GM21528 (cell line): ENCODE measurements around the gene SUPT16H.
A peak's percentile ranks its signal among the peaks of the same experiment; 100 is the strongest.

Source experiments
- ATAC-seq: cut with Tn5 transposase; IDR thresholded peaks from one replicate; pipeline ENCODE4 v1.9.1; 2021; ENCODE audit warnings: mild to moderate bottlenecking, moderate library complexity; ENCODE audit not compliant: unreplicated experiment, low FRiP score

The SUPT16H gene

DNA sequence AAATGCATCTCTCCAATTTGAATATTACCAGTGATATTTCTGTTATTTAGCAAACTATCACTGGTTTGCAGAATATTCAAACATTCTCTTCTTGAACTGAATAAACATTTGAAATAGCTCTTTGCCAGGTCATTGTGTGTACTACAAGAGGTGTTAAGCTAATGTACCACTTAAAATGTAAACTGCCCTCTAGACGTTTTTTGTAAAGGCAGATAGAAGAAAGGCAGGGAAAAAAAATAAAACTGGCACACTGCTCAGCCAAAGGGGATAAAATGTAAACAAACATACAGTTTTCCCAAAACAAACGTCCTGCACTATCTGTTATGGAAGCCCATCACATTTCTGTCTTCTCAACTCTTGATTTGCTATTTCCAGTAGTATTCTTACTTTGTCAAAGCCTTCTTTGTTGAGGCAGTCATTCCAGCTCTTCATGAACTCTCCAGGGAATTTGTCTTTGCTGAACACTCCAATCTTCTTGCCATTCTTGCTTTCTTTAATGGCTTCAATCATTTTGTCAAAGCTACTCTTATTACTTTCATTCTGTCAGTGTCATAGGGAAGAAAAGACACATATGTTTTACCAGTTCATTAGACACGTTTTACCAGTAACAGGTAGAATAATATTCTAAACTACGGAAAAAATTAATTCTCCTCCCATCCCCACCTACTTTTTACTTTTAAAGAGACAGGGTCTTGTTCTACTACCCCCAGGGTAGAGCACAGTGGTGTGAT lies 13.7 kb downstream of the SUPT16H start:
- ATAC-seq = no peak

DNA sequence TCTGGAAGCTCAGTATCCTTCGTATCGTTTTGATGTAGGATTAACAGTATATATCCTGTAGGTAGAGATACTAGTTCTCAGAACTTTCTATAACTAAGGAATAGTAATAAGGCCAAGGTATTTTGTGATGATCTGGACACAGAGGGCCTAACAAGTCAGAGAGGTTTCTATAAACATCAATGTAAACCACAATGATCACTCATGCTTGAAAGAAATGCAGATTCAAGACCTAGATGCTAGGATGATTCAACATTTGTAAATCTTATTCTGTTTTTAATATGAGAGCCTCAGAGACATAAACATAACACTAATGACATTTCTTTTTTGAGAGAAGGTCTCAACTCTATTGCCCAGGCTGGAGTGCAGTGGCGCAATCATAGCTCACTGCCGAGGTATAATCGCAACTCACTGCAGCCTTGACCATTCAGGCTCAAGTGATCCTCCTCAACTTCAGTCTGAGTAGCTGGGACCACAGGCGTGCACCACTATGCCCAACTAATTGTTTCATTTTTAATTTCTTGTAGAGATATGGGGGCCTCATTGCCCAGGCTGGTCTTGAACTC lies 16.2 kb downstream of the SUPT16H start:
- no peak for ATAC-seq

DNA sequence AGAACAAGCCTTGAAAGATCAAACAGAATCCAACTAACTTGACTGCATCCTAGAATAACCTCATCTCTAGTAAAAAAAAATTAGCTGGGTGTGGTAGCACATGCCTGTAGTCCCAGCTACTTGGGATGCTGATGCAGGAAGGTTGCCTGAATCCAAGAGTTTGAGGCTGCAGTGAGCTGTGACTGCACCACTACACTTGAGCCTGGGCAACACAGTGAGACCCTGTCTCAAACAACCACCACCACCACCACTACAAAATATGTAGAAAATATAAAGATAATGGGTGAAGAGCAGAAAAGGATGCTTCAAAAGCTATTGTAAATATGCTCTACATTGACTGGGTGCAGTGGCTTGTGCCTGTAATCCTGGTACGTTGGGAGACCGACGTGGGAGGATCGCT lies 27.3 kb downstream of the SUPT16H start:
- no peak for ATAC-seq

DNA sequence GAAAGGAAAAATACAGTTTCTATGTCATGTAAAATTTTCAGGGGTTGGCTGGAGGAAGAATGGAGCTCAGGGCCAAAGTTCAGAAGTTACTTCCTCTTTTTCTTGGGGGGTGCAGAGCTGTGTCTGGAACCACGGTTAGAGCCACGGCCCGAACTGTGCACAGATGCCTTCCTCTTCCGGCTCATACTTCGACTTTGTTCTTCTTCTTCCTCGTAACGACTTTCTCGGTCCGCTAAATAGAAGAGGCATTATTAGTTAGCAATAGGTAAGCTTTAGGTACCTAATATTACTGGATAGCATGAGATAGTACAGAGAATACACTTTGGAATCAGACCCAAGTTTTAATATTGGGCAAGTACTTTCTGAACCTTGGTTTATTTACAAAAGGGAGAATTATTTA lies 31.2 kb downstream of the SUPT16H start:
- ATAC-seq = no peak

DNA sequence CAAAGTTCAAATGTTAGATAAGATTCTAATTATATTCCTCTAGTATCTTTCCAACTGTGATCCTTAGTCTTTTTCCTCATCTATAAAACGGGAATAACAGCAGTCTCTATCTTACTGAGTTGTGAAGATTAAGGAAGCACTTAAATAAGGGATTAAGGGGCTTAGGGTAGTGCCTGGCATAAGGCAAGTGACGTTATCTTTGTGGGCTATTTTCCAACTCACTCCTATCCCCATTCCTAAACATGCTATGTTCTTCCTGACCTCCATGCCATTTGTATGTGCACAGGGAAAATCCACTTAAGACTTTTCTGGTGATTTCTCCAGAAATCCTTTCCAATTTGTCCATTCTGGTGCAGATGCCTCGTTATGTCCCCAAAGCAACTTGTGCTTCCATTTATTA lies 33.3 kb downstream of the SUPT16H start:
- ATAC-seq = no peak

DNA sequence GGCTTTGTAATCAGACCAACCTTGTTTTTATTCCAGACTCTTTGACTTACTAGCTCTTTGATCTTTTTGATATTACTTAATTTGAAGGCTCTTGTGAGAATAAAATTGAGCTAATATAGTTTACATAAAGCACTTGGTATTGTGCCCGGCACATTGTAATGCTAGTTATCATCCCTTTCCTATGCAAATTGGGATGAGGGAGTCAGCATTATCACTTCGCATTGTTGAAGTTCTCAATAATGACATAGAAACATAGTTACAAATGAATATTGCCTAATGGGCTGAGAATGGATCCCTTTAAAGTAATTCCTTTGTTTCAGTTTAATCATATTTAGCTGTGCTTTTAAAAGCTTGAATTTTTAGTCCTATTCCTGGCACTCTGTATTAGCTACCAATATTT lies 36.6 kb downstream of the SUPT16H start:
- no peak for ATAC-seq

DNA sequence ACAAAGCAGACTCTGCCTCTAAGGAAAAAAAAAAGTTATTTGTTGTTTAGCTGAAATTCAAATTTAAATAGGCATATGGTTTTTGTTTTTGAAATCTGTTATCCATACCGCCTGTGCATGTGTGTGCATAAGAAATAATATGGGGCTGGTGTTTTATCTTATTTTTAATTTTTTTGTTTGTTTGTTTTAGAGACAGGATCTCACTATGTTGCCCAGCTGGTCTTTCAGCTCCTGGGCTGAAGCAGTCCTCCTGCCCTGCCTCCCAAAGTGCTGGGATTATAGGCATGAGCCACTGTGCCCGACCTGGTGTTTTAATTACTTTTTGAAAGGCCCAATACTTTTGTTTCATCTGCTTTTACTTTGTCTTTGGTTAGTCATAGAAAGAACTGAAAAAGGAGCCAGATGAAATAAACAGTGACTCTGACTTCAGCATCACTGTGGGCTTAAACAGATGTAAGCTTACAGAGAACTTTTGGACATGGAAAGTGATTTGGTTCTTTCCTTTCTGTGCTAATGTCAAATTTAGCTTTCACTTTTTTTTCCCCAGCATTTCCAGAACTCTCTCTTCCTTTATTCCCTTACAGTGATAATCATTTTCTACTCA lies 37.2 kb downstream of the SUPT16H start:
- no peak for ATAC-seq

DNA sequence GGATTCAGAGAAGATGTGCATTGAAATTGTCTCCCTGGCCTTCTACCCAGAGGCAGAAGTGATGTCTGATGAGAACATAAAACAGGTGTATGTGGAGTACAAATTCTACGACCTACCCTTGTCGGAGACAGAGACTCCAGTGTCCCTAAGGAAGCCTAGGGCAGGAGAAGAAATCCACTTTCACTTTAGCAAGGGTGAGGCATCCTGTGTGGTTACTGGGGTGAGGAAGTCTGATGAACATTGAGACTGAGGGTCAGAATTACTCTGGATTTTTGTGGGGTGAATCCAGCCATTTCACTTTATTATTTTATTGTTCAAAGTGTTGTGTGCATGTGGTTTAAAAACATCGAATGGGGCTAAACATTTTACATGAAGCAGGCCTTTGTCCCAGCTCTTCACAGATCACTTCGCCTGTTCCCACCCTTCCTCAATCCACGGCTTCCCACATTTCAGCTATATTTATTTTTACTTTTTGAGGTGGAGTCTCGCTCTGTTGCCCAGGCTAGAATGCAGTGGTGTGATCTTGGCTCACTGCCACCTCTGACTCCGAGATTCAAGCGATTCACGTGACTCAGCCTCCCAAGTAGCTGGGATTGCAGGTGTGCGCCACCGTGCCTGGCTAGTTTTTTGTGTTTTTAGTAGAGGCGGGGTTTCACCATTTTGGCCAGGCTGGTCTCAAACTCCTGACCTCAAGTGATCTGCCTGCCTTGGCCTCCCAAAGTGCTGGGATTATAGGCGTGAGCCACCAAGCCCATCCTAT lies 40.6 kb downstream of the SUPT16H start:
- ATAC-seq = no peak

DNA sequence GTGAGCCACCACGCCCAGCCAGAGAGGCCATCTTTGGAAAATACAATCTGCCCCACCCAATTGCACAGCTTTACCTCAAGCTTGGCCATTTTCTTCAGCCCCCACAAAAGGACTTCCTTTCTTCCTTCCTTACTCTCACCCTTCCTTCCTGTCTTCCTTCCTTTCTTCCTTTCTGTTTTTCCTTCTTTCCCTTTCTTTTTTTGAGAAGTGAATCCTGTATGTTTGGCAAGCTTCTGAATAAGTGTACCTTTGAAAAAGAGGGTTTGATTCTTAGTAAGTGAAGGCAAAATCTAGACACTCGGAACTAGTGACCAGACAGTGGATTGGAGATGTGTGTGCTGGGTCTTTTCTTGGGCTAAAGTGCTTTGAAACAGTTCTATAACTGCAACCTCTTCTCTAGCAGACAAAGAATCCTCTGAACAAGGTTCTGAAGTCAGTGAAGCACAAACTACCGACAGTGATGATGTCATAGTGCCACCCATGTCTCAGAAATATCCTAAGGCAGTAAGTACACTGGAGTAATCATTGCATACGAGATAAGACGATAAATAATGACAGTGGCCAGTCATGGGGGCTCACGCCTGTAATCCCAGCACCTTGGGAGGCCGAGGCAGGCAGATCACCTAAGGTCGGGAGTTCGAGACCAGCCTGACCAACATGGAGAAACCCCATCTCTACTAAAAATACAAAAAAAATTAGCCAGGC lies 49.5 kb downstream of the SUPT16H start:
- no peak for ATAC-seq

DNA sequence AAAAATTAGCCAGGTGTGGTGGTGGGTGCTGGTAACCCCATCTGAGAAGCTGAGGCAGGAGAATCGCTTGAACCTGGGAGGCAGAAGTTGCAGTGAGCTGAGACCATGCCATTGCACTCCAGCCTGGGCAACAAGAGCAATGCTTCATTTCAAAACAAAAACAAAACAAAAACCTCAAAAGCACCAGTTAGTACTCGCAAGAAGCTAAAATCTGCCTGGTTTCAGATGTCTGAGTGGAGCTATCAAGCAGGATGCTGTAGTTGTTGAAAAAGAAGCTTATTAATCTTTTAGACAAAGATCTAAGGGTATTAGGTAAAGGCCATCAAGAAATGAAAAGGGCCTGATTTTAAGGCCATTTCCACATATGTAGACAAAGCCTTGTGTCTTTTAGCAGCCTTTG lies 50.9 kb downstream of the SUPT16H start:
- no peak for ATAC-seq

DNA sequence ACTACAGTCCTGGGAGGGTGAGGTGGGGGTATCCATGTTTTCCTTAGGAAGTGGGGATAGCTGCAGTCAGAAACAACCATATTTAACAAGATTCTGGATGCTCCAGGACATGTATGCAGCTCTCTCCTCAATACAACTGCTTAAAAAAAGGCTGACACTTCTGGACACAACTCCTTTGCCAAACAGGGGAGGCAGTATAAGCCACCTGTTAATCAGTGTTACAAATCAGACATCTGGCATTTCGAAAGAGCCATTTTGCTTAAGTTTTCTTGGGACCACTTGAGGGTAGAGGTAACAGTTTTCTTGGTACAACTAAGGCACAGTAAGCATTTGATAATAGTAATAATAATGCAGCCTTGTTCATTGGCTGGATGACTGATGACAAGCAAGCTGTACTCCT lies 56.8 kb downstream of the SUPT16H start:
- no peak for ATAC-seq

DNA sequence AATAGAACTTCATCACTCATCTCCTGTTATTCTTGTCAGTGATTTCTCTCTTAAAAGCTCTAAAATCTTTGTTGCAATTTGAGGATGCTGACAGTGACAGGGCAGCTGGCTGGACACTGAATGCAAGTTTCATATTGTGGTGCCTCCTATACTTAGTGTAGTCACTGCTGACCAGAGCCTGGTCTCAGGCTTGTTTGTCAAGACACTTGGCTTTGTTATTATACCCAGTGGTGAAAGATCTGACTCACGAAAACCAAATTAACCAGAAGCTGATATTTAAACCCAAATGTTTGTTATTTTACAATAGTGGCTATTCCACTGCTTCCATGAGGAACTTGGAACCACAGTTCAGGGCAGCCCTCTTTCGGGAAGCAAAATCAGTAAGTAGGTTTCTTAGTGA lies 61.1 kb downstream of the SUPT16H start:
- no peak for ATAC-seq

DNA sequence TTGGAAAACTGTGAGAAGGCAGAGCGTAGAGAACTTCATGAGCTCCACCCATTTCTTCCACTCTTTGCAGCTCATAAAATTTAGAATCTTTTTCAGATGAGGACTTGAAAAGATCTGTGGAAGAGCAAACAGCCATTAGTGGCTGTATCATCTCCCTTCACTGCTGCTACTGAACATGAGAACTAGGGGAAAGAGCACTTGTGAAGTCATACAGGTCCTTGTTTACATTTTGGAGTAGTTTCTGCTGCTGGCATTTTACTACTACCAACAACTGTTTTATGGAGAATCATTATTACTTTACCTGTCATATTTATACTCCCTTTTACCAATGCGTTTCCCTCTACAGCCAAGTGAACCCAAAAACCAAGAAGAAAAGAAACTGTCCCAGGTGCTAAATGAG lies 62.9 kb downstream of the SUPT16H start:
- ATAC-seq = no peak

DNA sequence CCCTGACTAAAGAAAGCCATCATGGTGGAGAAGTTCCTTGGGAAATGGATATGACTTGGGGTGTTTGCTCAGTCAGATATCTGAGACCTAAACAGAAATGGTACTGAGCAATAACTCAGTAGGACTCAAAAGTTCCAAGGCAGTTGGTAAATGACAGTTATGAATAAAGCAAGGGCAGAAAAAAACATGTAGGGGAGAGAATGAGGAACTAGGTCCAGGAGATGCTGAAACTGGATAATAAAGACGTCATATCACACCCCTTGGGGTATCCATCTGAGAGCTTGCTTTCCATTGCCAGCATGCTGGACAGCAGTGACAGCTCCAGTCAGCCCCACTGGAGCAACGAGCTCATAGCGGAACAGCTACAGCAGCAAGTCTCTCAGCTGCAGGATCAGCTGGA lies 66.4 kb downstream of the SUPT16H start:
- no peak for ATAC-seq

DNA sequence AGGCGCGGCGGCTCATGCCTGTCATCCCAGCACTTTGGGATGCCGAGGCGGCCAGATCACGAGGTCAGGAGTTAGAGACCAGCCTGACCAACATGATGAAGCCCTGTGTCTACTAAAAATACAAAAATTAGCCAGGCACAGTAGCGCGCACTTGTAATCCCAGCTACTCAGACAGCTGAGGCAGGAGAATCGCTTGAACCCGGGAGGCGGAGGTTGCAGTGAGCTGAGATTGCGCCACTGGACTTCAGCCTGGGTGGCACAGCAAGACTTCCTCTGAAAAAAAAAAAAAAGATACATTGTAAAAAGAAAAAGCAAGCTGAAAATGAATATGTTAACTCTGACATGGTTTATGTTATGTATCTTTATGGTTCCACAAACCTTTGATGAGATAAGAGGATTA lies 70.3 kb downstream of the SUPT16H start:
- no peak for ATAC-seq

DNA sequence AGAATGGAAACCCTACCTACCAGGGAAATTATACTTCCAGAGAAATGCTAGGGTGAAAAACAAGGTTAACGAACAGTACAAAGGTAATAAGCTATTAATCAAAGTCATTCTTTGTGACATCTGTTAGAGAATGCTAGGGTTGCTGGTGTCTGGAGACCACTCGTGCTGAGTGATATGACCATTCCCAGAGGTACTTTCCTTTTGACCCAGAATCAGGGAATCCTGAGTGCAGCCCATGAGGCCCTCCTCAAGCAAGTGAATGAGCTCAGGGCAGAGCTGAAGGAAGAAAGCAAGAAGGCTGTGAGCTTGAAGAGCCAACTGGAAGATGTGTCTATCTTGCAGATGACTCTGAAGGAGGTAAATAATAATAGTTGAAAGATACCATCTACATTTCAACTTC lies 72.2 kb downstream of the SUPT16H start:
- ATAC-seq = no peak

DNA sequence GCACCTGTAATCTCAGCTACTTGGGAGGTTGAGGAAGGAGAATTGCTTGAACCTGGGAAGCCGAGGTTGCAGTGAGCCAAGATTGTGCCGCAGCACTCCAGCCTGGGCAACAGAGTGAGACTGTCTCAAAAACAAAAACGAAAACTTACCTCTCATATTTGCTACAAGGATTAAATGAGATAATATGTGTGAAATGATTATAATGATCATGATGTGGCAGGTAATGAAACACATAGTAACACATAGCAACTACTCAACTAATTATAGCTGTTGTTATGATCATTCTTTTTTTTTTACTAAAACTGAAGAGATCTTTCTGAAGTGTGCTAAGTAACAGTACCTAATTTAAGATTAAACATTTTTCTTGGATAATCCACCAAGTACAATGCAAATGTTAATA lies 73.9 kb downstream of the SUPT16H start:
- no peak for ATAC-seq

DNA sequence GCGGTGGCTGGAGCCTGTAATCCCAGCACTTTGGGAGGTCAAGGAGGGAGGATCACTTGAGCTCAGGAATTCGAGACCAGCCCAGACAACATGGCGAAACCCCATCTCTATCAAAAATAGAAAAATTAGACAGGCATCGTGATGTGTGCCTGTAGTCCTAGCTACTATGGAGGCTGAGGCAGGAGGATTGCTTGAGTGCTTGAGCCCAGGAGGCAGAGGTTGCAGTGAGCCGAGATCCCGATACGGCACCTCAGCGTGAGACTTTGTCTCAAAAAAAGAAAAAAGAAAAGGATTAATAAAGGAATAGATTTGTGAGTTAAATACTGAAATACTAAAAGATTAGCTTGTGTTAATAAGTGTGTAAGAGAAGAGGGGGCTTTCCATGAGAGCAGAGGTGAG lies 74.6 kb downstream of the SUPT16H start:
- ATAC-seq = peak; percentile 2

DNA sequence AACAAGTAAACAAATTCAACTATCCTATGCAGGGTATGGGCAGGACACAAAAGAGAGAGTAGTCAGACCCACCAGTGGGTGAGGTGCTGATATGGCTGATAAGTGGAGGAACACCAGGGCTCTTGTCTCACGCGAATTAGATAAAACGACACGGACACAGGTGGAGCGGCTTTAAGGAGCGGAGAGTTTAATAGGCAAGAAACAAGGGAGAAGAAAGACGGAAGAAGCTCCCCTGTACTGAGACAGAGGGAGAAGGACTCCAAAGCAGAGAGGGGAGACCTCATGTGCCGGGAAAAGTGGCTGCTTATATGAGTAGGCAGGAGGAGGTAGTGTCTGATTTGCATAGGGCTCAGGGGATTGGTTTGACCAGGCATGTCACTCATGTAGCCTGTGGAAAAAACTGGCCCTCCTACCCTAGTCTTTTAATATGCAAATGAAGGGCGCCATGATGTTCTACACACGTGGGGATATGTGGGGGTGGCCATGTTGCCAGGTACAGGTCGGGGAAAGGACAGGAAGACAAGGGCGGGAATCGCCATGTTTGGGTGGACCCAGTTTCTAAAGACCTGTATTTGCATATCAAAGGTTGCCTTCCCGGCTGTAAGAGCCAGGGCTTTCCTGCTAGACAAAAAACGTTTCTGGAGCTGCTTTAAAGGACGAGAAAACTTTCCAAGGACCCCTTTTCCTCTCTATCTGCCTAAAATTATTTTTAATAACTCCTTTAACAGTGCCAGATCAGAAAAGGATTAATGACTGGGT lies 75.2 kb downstream of the SUPT16H start:
- ATAC-seq = peak; percentile 82

DNA sequence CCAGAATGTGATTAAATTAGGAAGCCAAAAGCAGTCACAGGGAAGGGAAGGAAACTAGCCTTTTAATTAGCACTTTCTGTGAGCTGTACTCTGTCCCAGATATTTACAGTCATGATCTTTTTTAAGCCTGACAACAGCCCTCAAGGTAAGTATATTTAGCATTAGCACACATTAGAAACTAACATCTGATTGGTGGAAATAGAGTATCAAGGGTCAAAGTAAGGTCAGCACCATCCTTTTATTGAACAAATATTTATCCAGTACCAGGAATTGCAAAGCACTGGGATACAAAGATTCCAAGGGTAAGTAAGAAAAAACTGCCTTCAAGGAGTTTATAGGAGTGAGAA lies 75.7 kb downstream of the SUPT16H start:
- peak; percentile 29 for ATAC-seq
